Measurements from ENCODE around the gene NPSR1.
"Not testable (repeated sequence)": the region's sequence is repeated elsewhere in the genome, so short reads cannot be mapped to it uniquely, and the experiment has no call there.

Gene NPSR1

GRCh38 chr7:34657632-34658268, at the start of gene NPSR1:
NPSR1 (plus strand) TSS chr7:34658218; CDS start chr7:34658413, 195 bp downstream.
- FAIRE-seq, result no peak

GRCh38 chr7:34612661-34613060, 45.4 kb upstream of the NPSR1 start:
- FAIRE-seq, result no peak

- no peak for FAIRE-seq
These were observed 37.6 kb upstream of the NPSR1 start for GRCh38 chr7:34620425-34620824.

GRCh38 chr7:34622182-34622581, 35.8 kb upstream of the NPSR1 start:
- no peak for FAIRE-seq

GRCh38 chr7:34622771-34623250, 35.2 kb upstream of the NPSR1 start:
- no peak for FAIRE-seq

GRCh38 chr7:34628618-34629017, 29.4 kb upstream of the NPSR1 start:
- FAIRE-seq, result not testable (repeated sequence)

- FAIRE-seq, result no peak
These were observed 5.2 kb upstream of the NPSR1 start for GRCh38 chr7:34652809-34653208.

GRCh38 chr7:34653787-34654186, 4.2 kb upstream of the NPSR1 start:
- FAIRE-seq, result no peak

- FAIRE-seq, result no peak
These were observed 2.6 kb upstream of the NPSR1 start for GRCh38 chr7:34655384-34655783.

- no peak for FAIRE-seq
These were observed 2.0 kb upstream of the NPSR1 start for GRCh38 chr7:34656041-34656440.

- FAIRE-seq, result no peak
These were observed 1.6 kb downstream of the NPSR1 start for GRCh38 chr7:34659472-34660075.

- no peak for FAIRE-seq
These were observed 4.2 kb downstream of the NPSR1 start for GRCh38 chr7:34662058-34662708.

GRCh38 chr7:34664755-34665154, 6.7 kb downstream of the NPSR1 start:
- FAIRE-seq, result no peak

- FAIRE-seq, result no peak
These were observed 14.4 kb downstream of the NPSR1 start for GRCh38 chr7:34672430-34672829.

GRCh38 chr7:34673066-34673465, 15.0 kb downstream of the NPSR1 start:
- no peak for FAIRE-seq

GRCh38 chr7:34675749-34676374, 17.8 kb downstream of the NPSR1 start:
- FAIRE-seq, result no peak

- no peak for FAIRE-seq
These were observed 19.5 kb downstream of the NPSR1 start for GRCh38 chr7:34677491-34677890.

- no peak for FAIRE-seq
These were observed 29.5 kb downstream of the NPSR1 start for GRCh38 chr7:34687529-34687928.

GRCh38 chr7:34696415-34696814, 38.4 kb downstream of the NPSR1 start:
- FAIRE-seq, result no peak

- FAIRE-seq, result no peak
These were observed 51.8 kb downstream of the NPSR1 start for GRCh38 chr7:34709771-34710170.

- FAIRE-seq, result no peak
These were observed 60.8 kb downstream of the NPSR1 start for GRCh38 chr7:34718867-34719266.

GRCh38 chr7:34719636-34720035, 61.6 kb downstream of the NPSR1 start:
- FAIRE-seq, result no peak

- FAIRE-seq, result no peak
These were observed 62.3 kb downstream of the NPSR1 start for GRCh38 chr7:34720289-34720688.

GRCh38 chr7:34723338-34723737, 65.3 kb downstream of the NPSR1 start:
- no peak for FAIRE-seq
